EH (cell line): ENCODE data around the gene NELL1.

Source experiments
- DNase-seq: peaks from one replicate; pipeline ENCODE4 v3.0.0-alpha.2; 2015; ENCODE audit warnings: low read depth

NELL1 gene

DNA sequence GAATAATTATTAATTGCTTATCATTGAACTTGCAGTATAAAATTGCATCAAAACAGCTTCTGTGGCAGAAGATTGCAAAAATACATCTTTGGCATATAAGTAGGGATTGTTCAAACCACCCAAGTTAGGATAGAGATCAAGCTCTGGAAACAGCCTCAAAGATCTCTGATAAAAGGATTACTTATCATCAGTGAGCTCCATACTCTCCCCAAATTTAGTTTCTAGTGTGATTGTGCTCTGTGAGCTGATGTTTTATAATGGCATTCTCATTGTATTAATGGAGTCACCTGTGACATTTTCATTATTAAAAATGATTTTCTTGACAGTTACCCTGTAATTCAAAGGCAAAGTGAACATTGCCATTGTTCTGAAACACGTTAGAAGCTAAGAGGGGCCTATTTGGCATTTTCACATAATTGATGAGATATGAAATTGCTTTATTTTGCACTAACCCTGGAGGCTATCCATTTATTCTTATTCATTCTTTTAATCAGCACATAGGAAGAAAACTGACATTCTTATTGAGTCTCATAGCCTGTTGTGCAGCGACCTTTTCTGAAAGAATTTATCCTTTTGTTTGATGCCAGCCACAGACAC is 897.2 kb downstream of the NELL1 start:
- no peak for DNase-seq

GRCh38 chr11:21567645-21568290 is 898.4 kb downstream of the NELL1 start:
- no peak for DNase-seq

DNA sequence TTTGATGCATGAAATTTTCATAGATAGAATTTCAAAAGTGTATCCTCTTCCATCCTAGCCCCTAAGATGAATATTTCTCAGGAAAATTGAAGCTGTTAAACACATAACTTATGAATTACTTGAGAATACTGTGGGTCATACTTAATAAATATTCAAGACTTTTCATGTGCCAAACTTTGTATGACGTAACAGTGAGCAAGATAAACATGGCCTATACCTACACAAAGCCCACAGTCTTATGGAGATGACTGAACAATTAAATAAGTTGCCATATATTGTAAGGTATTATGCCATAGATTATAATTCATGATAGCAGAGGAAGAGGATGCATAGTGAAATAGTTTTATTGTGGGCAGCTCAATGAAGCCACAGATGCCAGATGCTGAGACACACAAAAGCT is 902.8 kb downstream of the NELL1 start:
- DNase-seq = no peak

GRCh38 chr11:21582791-21583190 is 913.4 kb downstream of the NELL1 start:
- no peak for DNase-seq

DNA sequence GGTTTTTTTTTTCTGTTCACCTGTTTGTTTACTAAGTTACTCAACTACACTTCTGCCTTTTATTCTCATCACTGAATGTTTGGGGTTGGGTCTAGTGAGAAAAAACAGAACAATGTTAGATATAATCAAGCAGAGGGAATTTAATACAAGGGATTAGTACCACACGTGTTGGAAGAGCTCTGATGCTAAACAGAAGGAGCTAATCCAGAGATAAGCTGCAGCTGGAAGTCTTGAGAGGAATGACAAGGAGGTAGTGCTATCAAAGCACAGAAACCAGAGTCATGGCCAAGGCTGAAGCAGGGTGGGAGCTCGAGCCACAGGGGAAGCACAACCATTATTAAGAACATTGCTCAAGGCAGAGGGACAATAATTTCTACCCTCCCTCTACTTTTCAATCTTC is 919.4 kb downstream of the NELL1 start:
- DNase-seq = no peak

- no peak for DNase-seq
Measured at GRCh38 chr11:21602699-21603098, 933.3 kb downstream of the NELL1 start.

- DNase-seq = no peak
Measured at GRCh38 chr11:21603886-21604285, 934.5 kb downstream of the NELL1 start.

DNA sequence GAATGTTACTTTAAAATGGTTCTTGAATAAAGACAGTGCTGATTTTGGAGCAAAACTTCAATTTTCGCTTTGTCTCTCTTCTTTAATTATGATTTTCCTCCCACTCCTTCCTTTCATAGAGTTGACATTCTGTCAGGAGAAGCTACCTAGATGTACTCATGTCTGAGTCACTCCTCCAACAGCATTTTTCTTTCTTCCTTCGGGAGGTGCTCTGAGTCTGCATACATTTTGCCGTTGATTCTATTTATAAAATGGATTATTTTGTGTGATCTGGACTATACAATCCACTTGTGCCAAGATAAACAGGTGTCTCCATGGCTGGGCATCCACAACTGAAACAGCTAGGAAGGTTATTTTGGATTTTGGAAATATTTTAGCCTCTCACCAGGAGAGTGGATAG is 935.2 kb downstream of the NELL1 start:
- no peak for DNase-seq

DNA sequence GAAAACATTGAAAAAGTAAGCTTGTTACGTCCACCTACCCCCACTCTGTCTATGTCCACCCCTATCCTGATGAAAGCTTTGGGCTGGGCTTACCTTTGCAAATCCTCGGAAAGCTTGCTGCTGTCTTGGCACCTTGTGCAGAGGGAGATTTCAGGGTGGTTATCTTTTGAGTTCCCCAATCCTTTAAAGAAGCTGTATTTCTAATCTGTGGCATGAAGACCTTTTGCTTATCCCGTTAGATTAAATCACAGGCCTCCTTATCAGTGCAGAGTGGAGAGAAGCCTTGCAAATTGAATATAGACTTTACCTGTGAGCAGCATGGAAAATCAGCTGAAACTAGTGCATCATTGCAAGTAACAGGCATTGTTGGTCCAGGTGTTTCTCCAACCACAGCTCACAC is 942.9 kb downstream of the NELL1 start:
- DNase-seq = no peak

DNA sequence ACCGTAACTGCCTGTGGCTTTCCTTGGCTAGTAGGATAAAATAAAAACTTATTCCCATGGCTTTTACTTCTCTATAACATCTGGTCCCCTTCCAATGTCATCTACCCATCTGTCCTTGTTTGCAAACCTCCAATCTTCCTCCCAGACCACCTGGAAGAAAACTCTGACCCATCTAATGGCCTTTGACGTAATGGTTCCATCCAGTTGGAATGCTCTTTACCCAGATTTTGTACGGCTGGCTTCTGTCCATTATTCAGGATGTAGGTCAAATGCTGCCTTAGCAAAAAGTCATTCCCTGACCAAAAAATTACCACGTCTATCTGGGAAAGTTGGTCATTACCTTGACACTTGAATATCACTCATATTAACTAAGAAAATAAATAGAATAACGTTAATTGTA is 945.6 kb downstream of the NELL1 start:
- no peak for DNase-seq

- no peak for DNase-seq
Measured at GRCh38 chr11:21615955-21616371, 946.6 kb downstream of the NELL1 start.

DNA sequence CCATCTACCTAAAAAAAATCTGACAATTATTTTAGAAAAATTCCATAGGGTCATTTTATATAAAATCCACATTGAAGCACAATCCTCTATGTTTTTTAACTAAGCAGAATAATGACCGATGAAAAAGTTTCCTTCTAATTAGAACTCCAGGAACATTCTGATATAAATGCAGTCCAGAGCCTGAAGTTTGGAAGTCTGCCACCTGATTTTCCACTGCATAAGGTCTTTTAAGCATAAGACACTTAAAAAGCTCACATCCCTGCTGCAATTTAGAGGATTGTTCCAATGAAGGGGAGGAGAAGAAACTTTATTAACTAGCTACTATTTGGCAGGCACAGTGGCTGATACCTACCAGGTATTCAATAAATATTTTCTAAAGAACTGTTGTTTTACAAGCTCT is 953.2 kb downstream of the NELL1 start:
- no peak for DNase-seq

GRCh38 chr11:21622995-21623394 is 953.6 kb downstream of the NELL1 start:
- DNase-seq = no peak
